Urothelium cell line (cell line): ENCODE data around the gene PI4K2B.
A peak's percentile ranks its signal among the peaks of the same experiment; 100 is the strongest.
"Not testable (repeated sequence)": the region's sequence is repeated elsewhere in the genome, so short reads cannot be mapped to it uniquely, and the experiment has no call there.

Experiments
- DNase-seq: peaks from one replicate; pipeline ENCODE4 v3.0.0; 2011; ENCODE audit warnings: low spot score, mixed read lengths
- FAIRE-seq: peaks from 2 replicates; lab custom pipeline; 2011; peaks lifted over from hg19 to GRCh38; lab: Jason Lieb, UNC

PI4K2B gene

GRCh38 chr4:25240754-25241210 is 6.9 kb downstream of the PI4K2B start:
- not testable (repeated sequence) for FAIRE-seq

GRCh38 chr4:25242195-25242594 is 8.4 kb downstream of the PI4K2B start:
- not testable (repeated sequence) for FAIRE-seq, DNase-seq

More at GRCh38 chr4:25240754-25241210, 6.9 kb downstream of the PI4K2B start:
- not testable (repeated sequence) for DNase-seq

GRCh38 chr4:25245181-25245580 is 11.3 kb downstream of the PI4K2B start:
- DNase-seq (no peak), FAIRE-seq (no peak)

- FAIRE-seq: no peak
- DNase-seq: no peak
Measured at GRCh38 chr4:25246680-25247611, 13.1 kb downstream of the PI4K2B start.

- DNase-seq, FAIRE-seq: not testable (repeated sequence)
Measured at GRCh38 chr4:25248875-25249274, 15.0 kb downstream of the PI4K2B start.

- DNase-seq, FAIRE-seq: not testable (repeated sequence)
Measured at GRCh38 chr4:25249494-25249893, 15.7 kb downstream of the PI4K2B start.

GRCh38 chr4:25252230-25253070 is 18.6 kb downstream of the PI4K2B start:
- no peak for DNase-seq
- FAIRE-seq: no peak

GRCh38 chr4:25253071-25253445 is 19.2 kb downstream of the PI4K2B start:
- FAIRE-seq (no peak), DNase-seq (no peak)

- DNase-seq, FAIRE-seq: not testable (repeated sequence)
Measured at GRCh38 chr4:25253786-25254185, 20.0 kb downstream of the PI4K2B start.

GRCh38 chr4:25258980-25259578 is 25.2 kb downstream of the PI4K2B start:
- FAIRE-seq: no peak
- peak; percentile 7 for DNase-seq

- DNase-seq (no peak), FAIRE-seq (no peak)
Measured at GRCh38 chr4:25271866-25272265, 38.0 kb downstream of the PI4K2B start.

- FAIRE-seq: no peak
Measured at GRCh38 chr4:25280210-25280609, 46.4 kb downstream of the PI4K2B start.

GRCh38 chr4:25283948-25284347 is 50.1 kb downstream of the PI4K2B start:
- DNase-seq (no peak), FAIRE-seq (no peak)

More at GRCh38 chr4:25280210-25280609, 46.4 kb downstream of the PI4K2B start:
- no peak for DNase-seq

GRCh38 chr4:25284466-25284865 is 50.6 kb downstream of the PI4K2B start:
- FAIRE-seq (no peak), DNase-seq (no peak)

- no peak for FAIRE-seq
- no peak for DNase-seq
Measured at GRCh38 chr4:25290490-25291067, 56.7 kb downstream of the PI4K2B start.

- no peak for DNase-seq
- no peak for FAIRE-seq
Measured at GRCh38 chr4:25291158-25291733, 57.4 kb downstream of the PI4K2B start.

GRCh38 chr4:25297528-25298242 is 63.9 kb downstream of the PI4K2B start:
- no peak for DNase-seq
- no peak for FAIRE-seq

- FAIRE-seq: no peak
- DNase-seq: no peak
Measured at GRCh38 chr4:25299476-25300203, 65.8 kb downstream of the PI4K2B start.

- FAIRE-seq (no peak), DNase-seq (no peak)
Measured at GRCh38 chr4:25301471-25301870, 67.6 kb downstream of the PI4K2B start.
